GM06990 (cell line): ENCODE results near the gene GPN1.

Source experiments
- DNase-seq: peaks from one replicate; pipeline ENCODE4 v3.0.0-alpha.2; 2011; ENCODE audit not compliant: insufficient read length; ENCODE audit errors: extremely low read depth
- H3K27me3 ChIP-seq: replicated peaks from 2 replicates; pipeline ENCODE4 v1.6.0; 2011; ENCODE audit warnings: low read length; ENCODE audit not compliant: control insufficient read depth, insufficient read depth
- H3K36me3 ChIP-seq: 2 replicates; pipeline ENCODE4 v1.5.1; 2011; ENCODE audit warnings: low read length; ENCODE audit not compliant: control insufficient read depth, insufficient read depth
- H3K4me3 ChIP-seq: replicated peaks from 2 replicates; pipeline ENCODE4 v1.5.1; 2011; ENCODE audit warnings: low read depth, mild to moderate bottlenecking, control low read depth, low read length
- CTCF ChIP-seq: IDR thresholded peaks from 2 replicates; pipeline ENCODE4 v1.5.1; 2011; ENCODE audit warnings: low read length, control low read depth, mild to moderate bottlenecking, inconsistent platforms; ENCODE audit not compliant: insufficient read depth, poor library complexity, severe bottlenecking

GPN1 gene

GRCh38 chr2:27685577-27685976, 56.7 kb downstream of the GPN1 start:
- no peak for DNase-seq
- peaks cover 6% of the 10 kb centered on the region for H3K36me3 ChIP-seq
- H3K4me3 ChIP-seq = no peak overlapping the region
- TF ChIP-seq CTCF = no peak
- no peaks in the 10 kb centered on the region for H3K27me3 ChIP-seq

GRCh38 chr2:27687232-27687631, 58.4 kb downstream of the GPN1 start:
- no peaks in the 10 kb centered on the region for H3K27me3 ChIP-seq
- TF ChIP-seq CTCF = no peak
- no peak for DNase-seq
- H3K36me3 ChIP-seq = peaks cover 4% of the 10 kb centered on the region
- no peak overlapping the region for H3K4me3 ChIP-seq

GRCh38 chr2:27689424-27689823, 60.6 kb downstream of the GPN1 start:
- no peak overlapping the region for H3K4me3 ChIP-seq
- DNase-seq = no peak
- no peak for TF ChIP-seq CTCF
- peaks cover 4% of the 10 kb centered on the region for H3K36me3 ChIP-seq
- H3K27me3 ChIP-seq = no peaks in the 10 kb centered on the region

GRCh38 chr2:27690052-27690451, 61.2 kb downstream of the GPN1 start:
- no peak overlapping the region for H3K4me3 ChIP-seq
- no peaks in the 10 kb centered on the region for H3K27me3 ChIP-seq
- no peak for TF ChIP-seq CTCF
- no peak for DNase-seq
- H3K36me3 ChIP-seq = peaks cover 4% of the 10 kb centered on the region

GRCh38 chr2:27697660-27698059, 68.8 kb downstream of the GPN1 start:
- TF ChIP-seq CTCF = no peak
- Histone ChIP-seq H3K27me3 (no peaks in the 10 kb centered on the region), H3K36me3 (peaks cover 1% of the 10 kb centered on the region; the same call in 1 of the 2 replicates), H3K4me3 (no peak overlapping the region)
- no peak for DNase-seq
